Neuronal stem cell (in vitro differentiated cells): ENCODE data around the gene PLA2G4A.
"Not testable (repeated sequence)": the region's sequence is repeated elsewhere in the genome, so short reads cannot be mapped to it uniquely, and the experiment has no call there.

Source experiments
- DNase-seq: peaks from one replicate; pipeline ENCODE4 v3.0.0-alpha.2; 2013; ENCODE audit warnings: low spot score
- H2AFZ ChIP-seq: one replicate; pipeline ENCODE4 v1.6.1; 2013; ENCODE audit warnings: mild to moderate bottlenecking, low read length, inconsistent platforms
- H2AK5ac ChIP-seq: 2 replicates; pipeline ENCODE4 v1.6.1; 2013; ENCODE audit warnings: low read depth, mild to moderate bottlenecking, inconsistent platforms, low read length, moderate library complexity, mixed read lengths
- H2BK120ac ChIP-seq: 2 replicates; pipeline ENCODE4 v1.6.1; 2013; ENCODE audit warnings: low read depth, mild to moderate bottlenecking, inconsistent platforms, low read length, moderate library complexity, mixed read lengths
- H2BK12ac ChIP-seq: one replicate; pipeline ENCODE4 v1.6.1; 2013; ENCODE audit warnings: low read length, inconsistent platforms
- H2BK15ac ChIP-seq: 2 replicates; pipeline ENCODE4 v1.6.1; 2013; ENCODE audit warnings: mild to moderate bottlenecking, low read length, inconsistent platforms, mixed read lengths
- H2BK5ac ChIP-seq: one replicate; pipeline ENCODE4 v1.6.1; 2013; ENCODE audit warnings: inconsistent platforms, mild to moderate bottlenecking, low read length, moderate library complexity
- H3K14ac ChIP-seq: one replicate; pipeline ENCODE4 v1.6.1; 2013; ENCODE audit warnings: low read length, inconsistent platforms
- H3K18ac ChIP-seq: 2 replicates; pipeline ENCODE4 v1.6.1; 2013; ENCODE audit warnings: low read length, inconsistent platforms
- H3K23ac ChIP-seq: 2 replicates; pipeline ENCODE4 v1.6.1; 2013; ENCODE audit warnings: low read depth, mild to moderate bottlenecking, mixed read lengths, low read length, inconsistent platforms; ENCODE audit not compliant: poor library complexity
- H3K27ac ChIP-seq: replicated peaks from 3 replicates; pipeline ENCODE4 v1.5.1; 2013; ENCODE audit warnings: low read length, inconsistent platforms
- H3K27me3 ChIP-seq, 3 experiments: 2 replicates each; pipeline ENCODE4 v1.6.1; 2013; ENCODE audit warnings: low read length in 3 of 3, mild to moderate bottlenecking in 2 of 3, inconsistent platforms in 1 of 3, low read depth in 1 of 3, mixed read lengths in 1 of 3, moderate library complexity in 1 of 3; ENCODE audit not compliant: control insufficient read depth in 3 of 3, insufficient read depth in 3 of 3
- H3K36me3 ChIP-seq, 2 donors: replicated peaks in 1 of 2; 2 replicates each; pipeline ENCODE4 v1.6.1; 2013; ENCODE audit warnings: low read length in 2 of 2; ENCODE audit not compliant: control insufficient read depth in 2 of 2, insufficient read depth in 2 of 2
- H3K4ac ChIP-seq: 2 replicates; pipeline ENCODE4 v1.6.1; 2013; ENCODE audit warnings: inconsistent platforms, mild to moderate bottlenecking, low read length, moderate library complexity
- H3K4me1 ChIP-seq, 2 donors: 1 replicate in 1 of 2; 2 replicates in 1 of 2; pipeline ENCODE4 v1.6.1; 2013; ENCODE audit warnings: low read length in 2 of 2, low read depth in 1 of 2; ENCODE audit not compliant: control insufficient read depth in 2 of 2, insufficient read depth in 1 of 2
- H3K4me2 ChIP-seq: one replicate; pipeline ENCODE4 v1.6.1; 2013; ENCODE audit warnings: mild to moderate bottlenecking, low read length, inconsistent platforms; ENCODE audit not compliant: insufficient read depth, poor library complexity, severe bottlenecking
- H3K4me3 ChIP-seq, 2 donors: 2 replicates each; pipeline ENCODE4 v1.5.1; 2013; ENCODE audit warnings: low read length in 2 of 2, mild to moderate bottlenecking in 2 of 2, inconsistent platforms in 1 of 2, moderate library complexity in 1 of 2
- H3K79me1 ChIP-seq: one replicate; pipeline ENCODE4 v1.6.1; 2013; ENCODE audit warnings: low read depth, mild to moderate bottlenecking, inconsistent platforms, low read length, moderate library complexity
- H3K9ac ChIP-seq: one replicate; pipeline ENCODE4 v1.6.1; 2013; ENCODE audit warnings: mild to moderate bottlenecking, low read depth, low read length, inconsistent platforms; ENCODE audit not compliant: poor library complexity
- H3K9me3 ChIP-seq, 2 donors: replicated peaks in 1 of 2; 2 replicates each; pipeline versions ENCODE3 to v1.6.1; 2013; ENCODE audit warnings: low read length in 2 of 2, mild to moderate bottlenecking in 2 of 2, inconsistent platforms in 1 of 2, low read depth in 1 of 2, mixed read lengths in 1 of 2, moderate library complexity in 1 of 2; ENCODE audit not compliant: control insufficient read depth in 2 of 2, insufficient read depth in 1 of 2
- H4K8ac ChIP-seq: one replicate; pipeline ENCODE4 v1.6.1; 2013; ENCODE audit warnings: low read depth, mild to moderate bottlenecking, inconsistent platforms, low read length, moderate library complexity
- H4K91ac ChIP-seq: one replicate; pipeline ENCODE4 v1.6.1; 2013; ENCODE audit warnings: low read length, low read depth, mild to moderate bottlenecking, inconsistent platforms; ENCODE audit not compliant: poor library complexity
- WGBS, 2 donors: extraction: QIAGEN DNeasy Blood & Tissue Kit; methylation state at CpG; one replicate each; pipeline ENCODE4 v1.1.7; 2013; ENCODE audit warnings: missing lambda C conversion rate in 2 of 2, mixed read lengths in 1 of 2; ENCODE audit not compliant: insufficient read length in 2 of 2, insufficient replicate concordance in 1 of 2; ENCODE audit errors: extremely low coverage in 2 of 2; 5-methylcytosine and 5-hydroxymethylcytosine counted together

The PLA2G4A gene

DNA sequence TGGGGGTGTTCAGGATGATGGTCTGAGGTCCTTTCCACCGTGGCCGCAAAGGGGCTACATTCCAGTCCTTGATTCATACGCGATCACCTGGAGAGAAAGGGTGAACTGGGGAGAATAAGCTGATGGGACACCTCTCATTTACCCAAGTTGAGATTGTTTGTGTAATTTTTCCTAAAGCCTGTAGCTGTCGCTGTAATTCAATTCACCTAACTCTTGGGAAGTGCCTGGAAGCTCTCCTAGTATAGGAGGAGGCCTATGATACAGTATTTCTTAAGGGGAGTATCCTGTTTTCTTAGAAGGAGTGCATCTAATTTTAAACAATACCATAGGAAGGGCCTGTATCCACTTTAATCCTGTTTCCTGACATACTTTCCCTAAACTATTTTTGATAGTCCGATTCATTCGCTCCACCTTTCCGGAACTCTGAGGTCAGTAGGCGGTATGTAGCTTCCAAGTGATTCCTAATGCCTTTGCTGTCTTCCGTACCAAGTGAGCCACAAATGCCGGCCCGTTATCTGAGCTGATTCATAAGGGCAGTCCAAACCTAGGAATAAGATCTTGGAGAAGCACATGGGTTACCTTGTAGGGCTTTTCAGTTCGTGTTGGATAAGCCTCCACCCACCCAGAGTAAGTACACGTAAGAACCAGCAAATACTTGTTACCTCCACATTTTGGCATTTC, 88.5 kb downstream of the PLA2G4A start:
- no CpG with 5 or more reads among the region's 14 CpGs for WGBS, 2 donors
- not testable (repeated sequence) for H3K79me1 ChIP-seq, H2AK5ac ChIP-seq, H4K91ac ChIP-seq, H3K18ac ChIP-seq, H2AFZ ChIP-seq, H3K4me2 ChIP-seq, H3K4me1 ChIP-seq, H3K36me3 ChIP-seq, H2BK5ac ChIP-seq, H2BK15ac ChIP-seq, H3K23ac ChIP-seq, H3K9ac ChIP-seq, H3K9me3 ChIP-seq, H4K8ac ChIP-seq, H3K27me3 ChIP-seq, H2BK120ac ChIP-seq, DNase-seq, H3K4ac ChIP-seq, H2BK12ac ChIP-seq, H3K14ac ChIP-seq, H3K27ac ChIP-seq, H3K4me3 ChIP-seq

DNA sequence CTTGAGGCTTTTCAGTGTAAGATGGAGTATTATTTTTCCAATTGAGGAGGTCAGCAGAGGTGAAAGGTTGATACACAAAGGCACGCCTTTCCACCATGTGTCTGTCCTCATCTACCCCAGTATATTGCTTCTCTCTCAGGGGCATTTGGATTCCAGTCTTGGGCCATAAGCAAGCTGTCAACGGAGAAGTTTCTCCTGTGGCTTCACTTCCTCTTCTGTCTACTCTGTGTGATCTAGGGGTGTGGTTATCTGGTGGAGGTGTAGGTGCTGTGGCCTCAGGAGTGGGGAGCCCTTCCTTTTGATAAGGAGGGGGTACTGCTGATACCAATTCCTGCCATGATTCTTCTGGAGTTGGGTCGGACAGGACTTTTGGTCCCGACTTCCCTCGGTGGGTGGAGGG, 92.6 kb downstream of the PLA2G4A start:
- DNase-seq, H2BK120ac ChIP-seq, H2BK12ac ChIP-seq, H3K4me1 ChIP-seq, H2AK5ac ChIP-seq, H3K23ac ChIP-seq, H3K9ac ChIP-seq, H3K79me1 ChIP-seq, H4K8ac ChIP-seq, H3K14ac ChIP-seq, H3K9me3 ChIP-seq, H3K18ac ChIP-seq, H2BK15ac ChIP-seq, H3K4ac ChIP-seq, H3K27me3 ChIP-seq, H2BK5ac ChIP-seq, H3K4me2 ChIP-seq, H3K4me3 ChIP-seq, H4K91ac ChIP-seq, H3K27ac ChIP-seq, H2AFZ ChIP-seq, H3K36me3 ChIP-seq: not testable (repeated sequence)
- WGBS, 2 donors = no CpG with 5 or more reads among the region's 5 CpGs

DNA sequence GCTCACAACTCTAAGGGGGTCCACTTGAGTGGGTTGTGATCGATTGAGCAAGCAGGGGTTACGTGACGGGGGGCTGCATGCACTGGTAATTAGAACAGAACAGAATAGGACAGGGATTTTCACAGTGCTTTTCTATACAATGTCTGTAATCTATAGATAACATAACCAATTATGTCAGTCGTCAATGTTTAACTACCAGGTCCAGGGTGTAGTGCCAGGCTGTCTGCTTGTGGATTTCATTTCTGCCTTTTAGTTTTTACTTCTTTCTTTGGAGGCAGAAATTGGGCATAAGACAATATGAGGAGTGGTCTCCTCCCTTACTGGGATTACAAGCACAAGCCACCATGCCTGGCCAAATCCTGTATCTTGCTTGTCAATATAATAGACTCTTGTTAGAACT, 94.1 kb downstream of the PLA2G4A start:
- WGBS, 2 donors = no CpG with 5 or more reads among the region's 4 CpGs
- H2AK5ac ChIP-seq, H3K18ac ChIP-seq: not testable (repeated sequence)

DNA sequence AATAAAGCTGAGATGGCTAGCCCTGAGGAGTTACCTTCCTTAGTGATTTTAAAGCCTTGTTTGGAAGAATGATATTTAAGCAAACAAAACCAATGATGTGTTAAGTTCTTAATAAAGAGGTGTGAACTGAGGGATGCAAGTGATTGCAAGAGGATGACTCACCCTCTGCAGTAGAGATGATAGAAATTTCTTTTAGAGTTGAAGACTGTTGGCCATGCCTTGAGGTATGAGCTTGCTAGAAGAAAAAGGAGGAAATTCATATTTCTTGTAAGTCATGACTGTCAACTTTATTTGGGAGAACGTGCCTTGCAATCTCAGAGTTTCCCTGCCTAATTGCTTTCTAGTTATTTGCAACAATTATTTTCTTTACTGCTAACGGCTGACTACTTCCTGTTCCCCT, 94.7 kb downstream of the PLA2G4A start:
- Histone ChIP-seq H3K23ac (no peak overlapping the region), H2BK120ac (no peak overlapping the region), H3K4me2 (no peak overlapping the region), H4K91ac (no peak overlapping the region), H3K79me1 (peaks cover 2% of the 10 kb centered on the region), H3K4me1 (peaks cover 0 to 3% of the 10 kb centered on the region in 2 donors), H2BK5ac (no peak overlapping the region), H2BK12ac (no peak overlapping the region), H4K8ac (no peak overlapping the region), H3K9me3 (no peaks in the 10 kb centered on the region), H3K27ac (no peak overlapping the region), H2BK15ac (no peak overlapping the region), H3K18ac (no peak overlapping the region), H2AK5ac (no peak overlapping the region), H3K9ac (no peak overlapping the region), H3K36me3 (no peaks in the 10 kb centered on the region), H3K27me3 (no peaks in the 10 kb centered on the region), H3K4ac (no peak overlapping the region), H2AFZ (no peak overlapping the region), H3K14ac (no peak overlapping the region), H3K4me3 (no peak overlapping the region)
- WGBS, 2 donors = no CpG with 5 or more reads among the region's 2 CpGs
- DNase-seq = no peak

More for the DNA sequence above, 94.1 kb downstream of the PLA2G4A start:
- H3K27me3 ChIP-seq, H2BK120ac ChIP-seq, H3K4me2 ChIP-seq, H3K14ac ChIP-seq, H3K9ac ChIP-seq, H2BK5ac ChIP-seq, H4K8ac ChIP-seq, H2AFZ ChIP-seq, H2BK15ac ChIP-seq, H3K4me3 ChIP-seq, DNase-seq, H2BK12ac ChIP-seq, H4K91ac ChIP-seq, H3K36me3 ChIP-seq, H3K4ac ChIP-seq, H3K9me3 ChIP-seq, H3K27ac ChIP-seq, H3K4me1 ChIP-seq, H3K79me1 ChIP-seq, H3K23ac ChIP-seq: not testable (repeated sequence)
